ENCODE measurements around the gene ERG28. TPM values are rescaled to one million over a fixed set of nuclear protein-coding genes. Genes with fewer than 3 reads are reported as not detected.

The ERG28 gene
- total and polyA plus RNA-seq, 2 donors (not counting 1 experiment from before 2014, with no cell fraction given), result 4.9 to 11.7 TPM

DNA sequence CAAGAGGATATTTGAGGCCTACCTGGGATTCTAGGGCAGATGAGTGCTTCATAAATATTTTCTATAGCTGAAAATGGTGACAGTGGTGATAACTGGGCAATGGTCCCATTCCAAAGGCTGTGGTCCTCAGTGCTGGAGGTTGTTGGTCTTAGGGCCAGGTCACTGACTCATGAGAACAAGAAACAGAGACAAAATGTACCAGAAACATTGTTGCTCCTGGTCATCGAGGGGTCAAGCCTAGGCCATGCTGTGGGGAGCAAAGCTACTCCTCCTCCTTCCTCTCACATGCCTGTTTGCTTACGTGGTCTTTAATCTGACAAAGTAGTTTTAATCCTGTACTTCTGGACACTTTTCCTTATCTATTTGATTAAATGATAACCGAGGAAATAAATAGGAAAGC is 33.8 kb downstream of the ERG28 start:
- intact Hi-C loops (cut with micrococcal nuclease), result no loop called here
- no peak for ATAC-seq (ENCODE audit: low read depth)
- Histone ChIP-seq H2AFZ (ENCODE audit: insufficient read depth, low read depth, low read length, poor library complexity, severe bottlenecking) (no peak overlapping the region), H3K4me3 (ENCODE audit: control extremely low read depth in 1 of 5, extremely low read depth in 1 of 5, insufficient read depth in 1 of 5, low read depth in 2 of 5, low read length in 4 of 5) (no peak overlapping the region), H4K20me1 (ENCODE audit: control insufficient read depth, insufficient read depth, low read length, poor library complexity, severe bottlenecking) (no peaks in the 10 kb centered on the region), H3K9ac (ENCODE audit: low read length) (no peak overlapping the region), H3K4me2 (replicated peaks; ENCODE audit: low read depth, low read length, poor library complexity, severe bottlenecking) (no peak overlapping the region), H3K36me3 (replicated peaks in 1 of 2; ENCODE audit: control extremely low read depth in 1 of 2, control insufficient read depth in 1 of 2, extremely low read depth in 1 of 2, insufficient read depth in 2 of 2, low read length in 1 of 2) (no peaks in the 10 kb centered on the region), H3K4me1 (ENCODE audit: control insufficient read depth in 2 of 2, insufficient read depth in 2 of 2, low read length in 2 of 2) (peaks cover 9 to 11% of the 10 kb centered on the region in 2 donors), H3K79me2 (ENCODE audit: control insufficient read depth, insufficient read depth, low read length) (no peaks in the 10 kb centered on the region), H3K27me3 (replicated peaks in 1 of 4; ENCODE audit: control extremely low read depth in 1 of 4, control insufficient read depth in 3 of 4, insufficient read depth in 4 of 4, low read length in 3 of 4) (peaks cover 0 to 19% (median 14%) of the 10 kb centered on the region in 4 experiments), H3K9me3 (ENCODE audit: control extremely low read depth in 1 of 3, control insufficient read depth in 2 of 3, insufficient read depth in 1 of 3, low read length in 2 of 3) (peaks cover 0 to 4% (median 0%) of the 10 kb centered on the region in 3 donors), H3K27ac (ENCODE audit: low read length in 2 of 2) (no peak overlapping the region)
- peaks cover 30% of the 10 kb centered on the region for H3K27me3 Mint-ChIP-seq
- WGBS (ENCODE audit: insufficient coverage), result 100% methylated on average over 1 of the region's 3 CpGs
- TF ChIP-seq, protein P1, sequence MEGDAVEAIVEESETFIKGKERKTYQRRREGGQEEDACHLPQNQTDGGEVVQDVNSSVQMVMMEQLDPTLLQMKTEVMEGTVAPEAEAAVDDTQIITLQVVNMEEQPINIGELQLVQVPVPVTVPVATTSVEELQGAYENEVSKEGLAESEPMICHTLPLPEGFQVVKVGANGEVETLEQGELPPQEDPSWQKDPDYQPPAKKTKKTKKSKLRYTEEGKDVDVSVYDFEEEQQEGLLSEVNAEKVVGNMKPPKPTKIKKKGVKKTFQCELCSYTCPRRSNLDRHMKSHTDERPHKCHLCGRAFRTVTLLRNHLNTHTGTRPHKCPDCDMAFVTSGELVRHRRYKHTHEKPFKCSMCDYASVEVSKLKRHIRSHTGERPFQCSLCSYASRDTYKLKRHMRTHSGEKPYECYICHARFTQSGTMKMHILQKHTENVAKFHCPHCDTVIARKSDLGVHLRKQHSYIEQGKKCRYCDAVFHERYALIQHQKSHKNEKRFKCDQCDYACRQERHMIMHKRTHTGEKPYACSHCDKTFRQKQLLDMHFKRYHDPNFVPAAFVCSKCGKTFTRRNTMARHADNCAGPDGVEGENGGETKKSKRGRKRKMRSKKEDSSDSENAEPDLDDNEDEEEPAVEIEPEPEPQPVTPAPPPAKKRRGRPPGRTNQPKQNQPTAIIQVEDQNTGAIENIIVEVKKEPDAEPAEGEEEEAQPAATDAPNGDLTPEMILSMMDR (IDR thresholded peaks at IDR 0.05), result no peak
- TF ChIP-seq EZH2 (IDR thresholded peaks at IDR 0.05; ENCODE audit: borderline replicate concordance, insufficient read depth, low read depth, low read length, poor library complexity, severe bottlenecking), result no peak
- ChIA-PET POLR2A (no interaction called here), CTCF (interaction anchor here (1.4 kb wide), 1 partner anchor 10 kb away, joined by 4 read pairs; no protein-coding TSS in a partner anchor)
- peaks cover 14% of the 10 kb centered on the region for H3K4me1 Mint-ChIP-seq
- no peak overlapping the region for H3K27ac Mint-ChIP-seq
- no peaks in the 10 kb centered on the region for H3K9me3 Mint-ChIP-seq (ENCODE audit: insufficient read depth)
- H3K4me3 Mint-ChIP-seq, result no peak overlapping the region
- no peak for DNase-seq

DNA sequence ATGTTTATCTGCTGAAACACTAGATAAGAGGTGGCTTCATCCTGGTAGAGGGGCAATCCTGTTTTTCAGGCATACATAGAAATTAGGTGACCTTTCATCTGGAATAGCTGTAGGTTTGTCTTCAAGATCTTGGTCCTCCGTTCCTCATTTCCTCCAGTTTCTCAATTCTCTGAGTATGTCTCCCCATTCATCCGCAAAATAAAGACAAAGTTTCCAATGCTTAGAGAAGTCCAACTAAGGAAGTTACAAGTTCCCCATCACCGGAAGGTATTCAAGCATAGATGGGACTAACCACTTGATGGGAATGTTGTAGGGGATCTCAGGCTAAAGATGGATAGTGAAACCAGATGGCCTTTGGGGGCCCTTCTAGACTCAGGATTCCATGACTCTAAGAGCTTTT is 34.3 kb downstream of the ERG28 start:
- intact Hi-C loops (cut with micrococcal nuclease), result no loop called here
- POLR2A ChIA-PET, result no interaction called here
- peaks cover 34% of the 10 kb centered on the region for H3K27me3 Mint-ChIP-seq
- H3K4me3 Mint-ChIP-seq, result no peak overlapping the region
- no peak overlapping the region for H3K4me2 ChIP-seq (replicated peaks; ENCODE audit: low read depth, low read length, poor library complexity, severe bottlenecking)
- H4K20me1 ChIP-seq (ENCODE audit: control insufficient read depth, insufficient read depth, low read length, poor library complexity, severe bottlenecking), result no peaks in the 10 kb centered on the region
- H3K9me3 ChIP-seq (ENCODE audit: control extremely low read depth in 1 of 3, control insufficient read depth in 2 of 3, insufficient read depth in 1 of 3, low read length in 2 of 3), result peaks cover 0 to 4% (median 0%) of the 10 kb centered on the region in 3 donors
- H3K9me3 Mint-ChIP-seq (ENCODE audit: insufficient read depth), result no peaks in the 10 kb centered on the region
- H3K4me1 ChIP-seq (ENCODE audit: control insufficient read depth in 2 of 2, insufficient read depth in 2 of 2, low read length in 2 of 2), result peaks cover 9 to 11% of the 10 kb centered on the region in 2 donors
- no peak overlapping the region for H2AFZ ChIP-seq (ENCODE audit: insufficient read depth, low read depth, low read length, poor library complexity, severe bottlenecking)
- CTCF ChIA-PET, result interaction anchor here (1.4 kb wide), 1 partner anchor 9 kb away, joined by 4 read pairs; no protein-coding TSS in a partner anchor
- H3K27me3 ChIP-seq (replicated peaks in 1 of 4; ENCODE audit: control extremely low read depth in 1 of 4, control insufficient read depth in 3 of 4, insufficient read depth in 4 of 4, low read length in 3 of 4), result peaks cover 0 to 21% (median 14%) of the 10 kb centered on the region in 4 experiments
- no peak overlapping the region for H3K27ac Mint-ChIP-seq
- 100% methylated on average over 1 of the region's 3 CpGs for WGBS (ENCODE audit: insufficient coverage)
- H3K4me3 ChIP-seq (ENCODE audit: control extremely low read depth in 1 of 5, extremely low read depth in 1 of 5, insufficient read depth in 1 of 5, low read depth in 2 of 5, low read length in 4 of 5), result no peak overlapping the region
- DNase-seq, result no peak
- no peaks in the 10 kb centered on the region for H3K79me2 ChIP-seq (ENCODE audit: control insufficient read depth, insufficient read depth, low read length)
- H3K36me3 ChIP-seq (replicated peaks in 1 of 2; ENCODE audit: control extremely low read depth in 1 of 2, control insufficient read depth in 1 of 2, extremely low read depth in 1 of 2, insufficient read depth in 2 of 2, low read length in 1 of 2), result no peaks in the 10 kb centered on the region
- peaks cover 14% of the 10 kb centered on the region for H3K4me1 Mint-ChIP-seq
- no peak for ATAC-seq (ENCODE audit: low read depth)
- no peak overlapping the region for H3K27ac ChIP-seq (ENCODE audit: low read length in 2 of 2)
- TF ChIP-seq, protein P1 (IDR thresholded peaks at IDR 0.05), result no peak
- no peak for TF ChIP-seq EZH2 (IDR thresholded peaks at IDR 0.05; ENCODE audit: borderline replicate concordance, insufficient read depth, low read depth, low read length, poor library complexity, severe bottlenecking)
- no peak overlapping the region for H3K9ac ChIP-seq (ENCODE audit: low read length)
